ENCODE results near the gene S100A6. TPM values are rescaled to one million over a fixed set of nuclear protein-coding genes. Genes with fewer than 3 reads are reported as not detected.
"Not testable (repeated sequence)": the region's sequence is repeated elsewhere in the genome, so short reads cannot be mapped to it uniquely, and the experiment has no call there.

Gene S100A6
- total RNA-seq, 1 experiment from 2014 or later = 1,633 TPM

- BruUV-seq (replicated peaks); H3K9ac ChIP-seq (ENCODE audit: low read length); H4K20me1 ChIP-seq (ENCODE audit: insufficient read depth); H3K36me3 ChIP-seq (ENCODE audit: control insufficient read depth in 1 of 2, insufficient read depth in 2 of 2, low read length in 2 of 2); H3K4me2 ChIP-seq (ENCODE audit: low read length); H3K4me3 ChIP-seq (replicated peaks in 1 of 2; ENCODE audit: low read depth in 1 of 2, low read length in 2 of 2); RAD21 ChIA-PET (ENCODE audit: low non-redundant PET in 1 of 2, low total read pairs in 2 of 2, uncharacterized antibody in 2 of 2, unreplicated experiment in 2 of 2); H3K27me3 ChIP-seq (ENCODE audit: insufficient read depth, low read length); H3K27ac ChIP-seq (ENCODE audit: low read depth, low read length); ATAC-seq; H2AFZ ChIP-seq (ENCODE audit: low read depth, low read length, poor library complexity, severe bottlenecking); H3K9me3 ChIP-seq (ENCODE audit: control insufficient read depth in 1 of 2, insufficient read depth in 1 of 2, low read depth in 1 of 2, low read length in 2 of 2); H3K79me2 ChIP-seq (ENCODE audit: insufficient read depth, low read length); intact Hi-C loops (cut with micrococcal nuclease); H3K9me2 ChIP-seq (ENCODE audit: insufficient read depth); DNase-seq (ENCODE audit: low read depth, low spot score): not testable (repeated sequence)
- POLR2A ChIA-PET = interaction anchor here (1.0 to 1.3 kb wide), 4 partner anchors 10 to 30 kb away, joined by 3 to 8 read pairs (median 4); no protein-coding TSS in a partner anchor
- CTCF ChIA-PET = interaction anchor here (1.5 kb wide), 2 partner anchors 10 to 65 kb away, joined by 4 read pairs; partner anchors contain the start of gene S100A13
- peaks cover 40 to 56% of the 10 kb centered on the region in 2 experiments for H3K4me1 ChIP-seq (ENCODE audit: control insufficient read depth in 1 of 2, insufficient read depth in 2 of 2, low read length in 2 of 2)
Observed at GRCh38 chr1:153562021-153562420, 26.2 kb upstream of the S100A6 start.

- H3K9me3 ChIP-seq (ENCODE audit: control insufficient read depth in 1 of 2, insufficient read depth in 1 of 2, low read depth in 1 of 2, low read length in 2 of 2) = no peaks in the 10 kb centered on the region
- TF ChIP-seq MAX (IDR thresholded peaks at IDR 0.05) = no peak
- TF ChIP-seq EZH2phosphoT487 (IDR thresholded peaks at IDR 0.05; ENCODE audit: borderline replicate concordance) = no peak
- no peak for TF ChIP-seq ZFX (IDR thresholded peaks at IDR 0.05)
- no peak for TF ChIP-seq SRF (IDR thresholded peaks at IDR 0.05; ENCODE audit: low read depth)
- no peak for TF ChIP-seq EGR1 (IDR thresholded peaks at IDR 0.05; ENCODE audit: low read depth)
- no peak for TF ChIP-seq TCF7L2 (IDR thresholded peaks at IDR 0.05; ENCODE audit: borderline replicate concordance, extremely low read depth, insufficient read depth, insufficient read length)
- no peak for TF ChIP-seq SP1 (IDR thresholded peaks at IDR 0.05; ENCODE audit: low read depth)
- TF ChIP-seq ZNF274 (IDR thresholded peaks at IDR 0.05; ENCODE audit: low read depth, low read length) = no peak
- TF ChIP-seq ATF3 (IDR thresholded peaks at IDR 0.05) = no peak
- TF ChIP-seq RAD21 (IDR thresholded peaks at IDR 0.05; ENCODE audit: low read depth) = no peak
- TF ChIP-seq FOSL1 (IDR thresholded peaks at IDR 0.05; ENCODE audit: low read depth) = no peak
- TF ChIP-seq YY1 (IDR thresholded peaks at IDR 0.05; ENCODE audit: extremely low read depth, insufficient replicate concordance, low read depth, low read length) = no peak
- TF ChIP-seq JUND (IDR thresholded peaks at IDR 0.05) = no peak
- TF ChIP-seq POLR2A (IDR thresholded peaks at IDR 0.05; ENCODE audit: borderline replicate concordance, extremely low read depth, insufficient read depth, insufficient read length) = no peak
- no peak for TF ChIP-seq ZBTB33 (IDR thresholded peaks at IDR 0.05; ENCODE audit: extremely low read depth, insufficient replicate concordance, low read length)
- TF ChIP-seq CTCF (IDR thresholded peaks at IDR 0.05 in 2 of 3, conservative IDR thresholded peaks at IDR 0.05 in 1 of 3; ENCODE audit: borderline replicate concordance in 1 of 3, insufficient read depth in 1 of 3, low read depth in 2 of 3, low read length in 2 of 3) = no peak
- TF ChIP-seq SIN3A (IDR thresholded peaks at IDR 0.05; ENCODE audit: low read depth) = no peak
- ATAC-seq (no peak), DNase-seq (ENCODE audit: low read depth, low spot score) (no peak)
- H3K27ac ChIP-seq (ENCODE audit: low read depth, low read length) = no peak overlapping the region
- no peak overlapping the region for H2AFZ ChIP-seq (ENCODE audit: low read depth, low read length, poor library complexity, severe bottlenecking)
- no TSS peak for BruUV-seq (replicated peaks)
- no peaks in the 10 kb centered on the region for H3K9me2 ChIP-seq (ENCODE audit: insufficient read depth)
- intact Hi-C loops (cut with micrococcal nuclease) = no loop called here
- H3K9ac ChIP-seq (ENCODE audit: low read length) = no peak overlapping the region
- H4K20me1 ChIP-seq (ENCODE audit: insufficient read depth) = no peaks in the 10 kb centered on the region
- no peaks in the 10 kb centered on the region for H3K27me3 ChIP-seq (ENCODE audit: insufficient read depth, low read length)
- ChIA-PET POLR2A (interaction anchor here (0.7 to 1.6 kb wide), 6 partner anchors 10 to 66 kb away, joined by 3 to 12 read pairs (median 4); partner anchors contain the start of genes S100A13, S100A5 and S100A6), CTCF (interaction anchor here (1.5 kb wide), 2 partner anchors 11 to 66 kb away, joined by 4 read pairs; partner anchors contain the start of gene S100A13), RAD21 (ENCODE audit: low non-redundant PET in 1 of 2, low total read pairs in 2 of 2, uncharacterized antibody in 2 of 2, unreplicated experiment in 2 of 2) (no interaction called here)
- H3K4me3 ChIP-seq (replicated peaks in 1 of 2; ENCODE audit: low read depth in 1 of 2, low read length in 2 of 2) = no peak overlapping the region
- no peaks in the 10 kb centered on the region for H3K79me2 ChIP-seq (ENCODE audit: insufficient read depth, low read length)
- H3K4me2 ChIP-seq (ENCODE audit: low read length) = no peak overlapping the region
- H3K36me3 ChIP-seq (ENCODE audit: control insufficient read depth in 1 of 2, insufficient read depth in 2 of 2, low read length in 2 of 2) = no peaks in the 10 kb centered on the region
- H3K4me1 ChIP-seq (ENCODE audit: control insufficient read depth in 1 of 2, insufficient read depth in 2 of 2, low read length in 2 of 2) = peaks cover 36 to 51% of the 10 kb centered on the region in 2 experiments
Observed at GRCh38 chr1:153561466-153561985, 25.7 kb upstream of the S100A6 start.

Data from HCT116 (cell line).